Loucy (cell line): ENCODE results near the gene TBATA.

Experiments used
- H2AFZ ChIP-seq: fragments of 200-600 bp; sonication (generic); 2 replicates; pipeline ENCODE4 v1.6.0; 2016; ENCODE audit warnings: antibody characterized with exemption, mild to moderate bottlenecking, low read length, moderate library complexity
- H3F3A ChIP-seq: fragments of 200-600 bp; 2 replicates; pipeline ENCODE4 v1.6.0; 2016; ENCODE audit warnings: antibody characterized with exemption, low read depth, mild to moderate bottlenecking
- H3K27me3 ChIP-seq: fragments of 200-600 bp; sonication (generic); 2 replicates; pipeline ENCODE4 v1.6.1; 2014; ENCODE audit warnings: low read length, mild to moderate bottlenecking; ENCODE audit not compliant: insufficient read depth, poor library complexity, severe bottlenecking
- H3K36me3 ChIP-seq: fragments of 200-600 bp; sonication (generic); 2 replicates; pipeline ENCODE4 v1.6.1; 2016; ENCODE audit warnings: low read length; ENCODE audit not compliant: insufficient read depth
- H3K4me1 ChIP-seq: fragments of 200-600 bp; sonication (generic); 2 replicates; pipeline ENCODE4 v1.5.1; 2014; ENCODE audit warnings: low read length, mild to moderate bottlenecking; ENCODE audit not compliant: insufficient read depth, poor library complexity, severe bottlenecking
- H3K4me2 ChIP-seq: fragments of 200-600 bp; sonication (generic); 2 replicates; pipeline ENCODE4 v1.6.0; 2014; ENCODE audit warnings: antibody characterized with exemption, low read length, low read depth, mild to moderate bottlenecking; ENCODE audit not compliant: poor library complexity, severe bottlenecking
- H3K4me3 ChIP-seq: fragments of 200-600 bp; sonication (generic); 2 replicates; pipeline ENCODE4 v1.5.1; 2014; ENCODE audit warnings: low read length, mild to moderate bottlenecking, mixed read lengths; ENCODE audit not compliant: poor library complexity, severe bottlenecking
- H3K79me2 ChIP-seq: fragments of 200-600 bp; sonication (generic); 2 replicates; pipeline ENCODE4 v1.6.1; 2014; ENCODE audit warnings: low read length; ENCODE audit not compliant: insufficient read depth
- H3K9ac ChIP-seq: fragments of 200-600 bp; sonication (generic); 2 replicates; pipeline ENCODE4 v1.6.0; 2014; ENCODE audit warnings: mild to moderate bottlenecking, low read depth, low read length, moderate library complexity; ENCODE audit not compliant: poor library complexity, severe bottlenecking
- H3K9me2 ChIP-seq: fragments of 200-600 bp; sonication (generic); replicated peaks from 2 replicates; pipeline ENCODE4 v1.6.1; 2016; ENCODE audit warnings: low read depth, low read length, mixed read lengths
- H3K9me3 ChIP-seq: fragments of 200-600 bp; sonication (generic); 2 replicates; pipeline ENCODE4 v1.6.1; 2014; ENCODE audit warnings: mild to moderate bottlenecking, antibody characterized with exemption, low read length, low read depth; ENCODE audit not compliant: insufficient read depth
- H4K20me1 ChIP-seq: fragments of 200-600 bp; sonication (generic); 2 replicates; pipeline ENCODE4 v1.6.0; 2014; ENCODE audit warnings: antibody characterized with exemption, low read length, mild to moderate bottlenecking; ENCODE audit not compliant: insufficient read depth, poor library complexity, severe bottlenecking
- CTCF ChIP-seq: fragments of 200-600 bp; sonication (generic); conservative IDR thresholded peaks from 2 replicates; pipeline ENCODE4 v1.5.1; 2014; ENCODE audit warnings: mild to moderate bottlenecking, antibody characterized with exemption, low read length
- EZH2phosphoT487 ChIP-seq: fragments of 200-600 bp; IDR thresholded peaks from 2 replicates; pipeline ENCODE4 v1.6.1; 2018; ENCODE audit warnings: antibody characterized with exemption, mild to moderate bottlenecking, moderate library complexity, borderline replicate concordance

Gene TBATA

DNA sequence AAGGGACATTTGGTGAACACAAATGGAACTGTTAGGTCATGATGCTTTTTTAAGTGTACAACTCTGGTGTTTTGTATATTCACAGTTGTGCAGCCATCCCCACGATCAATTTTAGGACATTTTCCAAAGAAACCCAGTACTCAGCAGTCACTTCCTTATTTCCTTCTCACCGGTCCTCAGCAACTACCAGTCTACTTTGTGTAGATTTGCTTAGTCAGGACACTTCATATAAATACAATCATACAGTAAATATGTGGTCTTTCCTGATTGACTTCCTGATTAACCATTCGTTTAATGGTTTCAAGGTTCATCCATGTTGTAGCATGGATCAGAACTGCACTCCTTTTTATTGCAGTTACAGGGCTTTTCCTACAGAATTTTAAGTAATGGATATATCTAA lies 45.0 kb upstream of the TBATA start:
- H3K9ac ChIP-seq, result no peak overlapping the region
- H3K9me2 ChIP-seq, result no peaks in the 10 kb centered on the region
- H3K4me2 ChIP-seq, result no peak overlapping the region
- H3F3A ChIP-seq, result no peaks in the 10 kb centered on the region
- H3K27me3 ChIP-seq, result no peaks in the 10 kb centered on the region
- H4K20me1 ChIP-seq, result no peaks in the 10 kb centered on the region
- no peaks in the 10 kb centered on the region for H3K36me3 ChIP-seq
- no peak overlapping the region for H2AFZ ChIP-seq
- no peaks in the 10 kb centered on the region for H3K9me3 ChIP-seq
- TF ChIP-seq EZH2phosphoT487 (no peak), CTCF (no peak)
- peaks cover 16% of the 10 kb centered on the region for H3K4me1 ChIP-seq
- no peaks in the 10 kb centered on the region for H3K79me2 ChIP-seq
- no peak overlapping the region for H3K4me3 ChIP-seq

- Histone ChIP-seq H3K4me2 (no peak overlapping the region), H3K27me3 (no peaks in the 10 kb centered on the region), H3K4me1 (peaks cover 16% of the 10 kb centered on the region), H3F3A (no peaks in the 10 kb centered on the region), H2AFZ (no peak overlapping the region), H3K9me2 (no peaks in the 10 kb centered on the region), H3K79me2 (no peaks in the 10 kb centered on the region), H3K9ac (no peak overlapping the region), H3K4me3 (no peak overlapping the region), H4K20me1 (no peaks in the 10 kb centered on the region), H3K9me3 (no peaks in the 10 kb centered on the region), H3K36me3 (no peaks in the 10 kb centered on the region)
- TF ChIP-seq EZH2phosphoT487 (no peak), CTCF (no peak)
Observed at GRCh38 chr10:70829543-70829942, 44.4 kb upstream of the TBATA start.

DNA sequence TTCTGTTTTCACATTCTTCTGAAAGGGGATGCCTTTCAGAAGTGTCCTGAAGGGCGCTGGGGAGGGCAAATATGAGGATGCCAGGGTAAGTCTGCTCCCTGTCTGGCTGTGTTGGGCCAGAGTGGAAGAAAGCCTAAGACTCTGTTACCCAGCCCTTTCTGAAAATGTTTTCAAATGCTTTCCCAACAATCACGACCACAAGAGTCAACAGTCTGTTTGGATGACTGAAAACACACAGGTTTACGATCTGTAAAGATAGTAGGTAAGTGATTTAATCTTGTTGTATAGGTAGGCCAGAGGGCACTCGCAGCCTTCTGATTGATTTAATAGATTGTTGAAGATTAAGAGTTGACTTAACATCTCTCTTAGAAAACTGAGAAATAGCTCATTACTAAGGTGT lies 43.7 kb upstream of the TBATA start:
- Histone ChIP-seq H2AFZ (no peak overlapping the region), H3K27me3 (no peaks in the 10 kb centered on the region), H3K36me3 (no peaks in the 10 kb centered on the region), H3K4me1 (peaks cover 16% of the 10 kb centered on the region), H3K79me2 (no peaks in the 10 kb centered on the region), H3K9ac (no peak overlapping the region), H3K9me2 (no peaks in the 10 kb centered on the region), H3K4me3 (no peak overlapping the region), H3F3A (no peaks in the 10 kb centered on the region), H3K9me3 (no peaks in the 10 kb centered on the region), H4K20me1 (no peaks in the 10 kb centered on the region), H3K4me2 (no peak overlapping the region)
- no peak for TF ChIP-seq CTCF
- no peak for TF ChIP-seq EZH2phosphoT487
